SK-N-SH treated with all-trans-retinoic acid at 6 μM for 48 hours (cell line): ENCODE results near the gene ESPNL.

Experiments used
- OSR1 ChIP-seq: fragments of 250-450 bp; sonication (Bioruptor Pico); IDR thresholded peaks from 2 replicates; pipeline ENCODE4 v1.8.0; 2022; ENCODE audit warnings: moderate library complexity, mild to moderate bottlenecking, inconsistent platforms
- RARB ChIP-seq: fragments of 250-450 bp; sonication (Bioruptor Pico); IDR thresholded peaks from 2 replicates; pipeline ENCODE4 v1.8.0; 2021; ENCODE audit warnings: mild to moderate bottlenecking, moderate library complexity

- TF ChIP-seq OSR1: no peak
- no peak for TF ChIP-seq RARB (CRISPR knock-in tag)
Measured at GRCh38 chr2:238142382-238143205, 42.5 kb downstream of the ESPNL start.
